Stimulated activated CD4-positive, alpha-beta T cell treated with anti-CD3 and anti-CD28 coated beads, Interleukin-15, amount 100 ng/mL, for 24 hours (primary cell): ENCODE measurements around the gene PYM1.
"Not testable (repeated sequence)": the region's sequence is repeated elsewhere in the genome, so short reads cannot be mapped to it uniquely, and the experiment has no call there.

Experiments
- DNase-seq: peaks from one replicate; pipeline ENCODE4 v3.0.0-alpha.2; 2020

The PYM1 gene

GRCh38 chr12:55938826-55939501 is 11.3 kb upstream of the PYM1 start:
- peak; percentile 41 for DNase-seq

GRCh38 chr12:55937981-55938380 is 10.3 kb upstream of the PYM1 start:
- DNase-seq, result no peak

GRCh38 chr12:55935738-55936151 is 8.1 kb upstream of the PYM1 start:
- peak; percentile 60 for DNase-seq

- no peak for DNase-seq
Measured at GRCh38 chr12:55934773-55935172, 7.1 kb upstream of the PYM1 start.

GRCh38 chr12:55933799-55934742 is 6.4 kb upstream of the PYM1 start:
- DNase-seq, result no peak

GRCh38 chr12:55933169-55933798 is 5.6 kb upstream of the PYM1 start:
- DNase-seq, result no peak

GRCh38 chr12:55932551-55932910 is 4.8 kb upstream of the PYM1 start:
- DNase-seq, result peak; percentile 64

GRCh38 chr12:55931780-55932550 is 4.3 kb upstream of the PYM1 start:
- DNase-seq, result peak; percentile 52

- DNase-seq, result no peak
Measured at GRCh38 chr12:55931317-55931779, 3.7 kb upstream of the PYM1 start.

- peak; percentile 92 for DNase-seq
Measured at GRCh38 chr12:55930771-55931316, 3.1 kb upstream of the PYM1 start, which contains the start of gene DGKA. DGKA (plus strand) TSS chr12:55931162; CDS start chr12:55936504, 5,342 bp downstream.

- peak; percentile 90 for DNase-seq
Measured at GRCh38 chr12:55929306-55929791, 1.7 kb upstream of the PYM1 start.

- DNase-seq, result peak; percentile 95
Measured at GRCh38 chr12:55926738-55927587, 731 bp downstream of the PYM1 start.

- no peak for DNase-seq
Measured at GRCh38 chr12:55925870-55926737, 1.6 kb downstream of the PYM1 start.

GRCh38 chr12:55925371-55925770 is 2.3 kb downstream of the PYM1 start:
- DNase-seq, result no peak

GRCh38 chr12:55923648-55924047 is 4.0 kb downstream of the PYM1 start:
- DNase-seq, result not testable (repeated sequence)

GRCh38 chr12:55922126-55922525 is 5.6 kb downstream of the PYM1 start:
- DNase-seq, result no peak

- not testable (repeated sequence) for DNase-seq
Measured at GRCh38 chr12:55919032-55919431, 8.7 kb downstream of the PYM1 start.

GRCh38 chr12:55915482-55915859 is 12.2 kb downstream of the PYM1 start:
- no peak for DNase-seq

- DNase-seq, result no peak
Measured at GRCh38 chr12:55912908-55913307, 14.8 kb downstream of the PYM1 start.

GRCh38 chr12:55909513-55909884 is 18.2 kb downstream of the PYM1 start:
- no peak for DNase-seq
